Body of pancreas (tissue), 4 donors: ENCODE measurements around the gene SDHAF1.

Experiments
- CTCF ChIP-seq, 7 experiments: fragments of 450-650 bp in 4 of 7; fragments of 200-600 bp in 3 of 7; sonication (generic) in 3 of 7; IDR thresholded peaks; one replicate each; pipeline ENCODE4 v1.5.1; 2016 to 2019; ENCODE audit warnings: antibody characterized with exemption in 7 of 7
- POLR2A ChIP-seq, 3 donors: fragments of 450-650 bp; IDR thresholded peaks; one replicate each; pipeline ENCODE4 v1.6.1; 2016; ENCODE audit warnings: antibody characterized with exemption in 3 of 3, mild to moderate bottlenecking in 2 of 3

- no peak for TF ChIP-seq CTCF (IDR thresholded peaks at IDR 0.05)
- no peak for TF ChIP-seq POLR2A (IDR thresholded peaks at IDR 0.05)
Observed at GRCh38 chr19:36001605-36002004, 6.6 kb downstream of the SDHAF1 start.
